NB4 (cell line): ENCODE results near the gene ZNF827.

Experiments
- CTCF ChIP-seq: IDR thresholded peaks from one replicate; pipeline ENCODE4 v1.5.1; 2012; ENCODE audit warnings: low read depth, low read length
- MAX ChIP-seq: IDR thresholded peaks from 2 replicates; pipeline ENCODE4 v1.6.1; 2011; ENCODE audit warnings: low read depth, low read length
- MYC ChIP-seq: IDR thresholded peaks from 2 replicates; pipeline ENCODE4 v1.6.1; 2011; ENCODE audit warnings: low read depth, low read length
- POLR2A ChIP-seq: IDR thresholded peaks from 2 replicates; pipeline ENCODE4 v1.6.1; 2011; ENCODE audit warnings: mild to moderate bottlenecking; ENCODE audit not compliant: insufficient read length; ENCODE audit errors: extremely low read depth

GRCh38 chr4:145873901-145874300 lies 64.7 kb downstream of the ZNF827 start:
- TF ChIP-seq CTCF (no peak), POLR2A (no peak), MAX (no peak), MYC (no peak)
